Upper lobe of right lung (tissue), 1 donor: Measurements from ENCODE around the gene EHD4. TPM values are rescaled to one million over a fixed set of nuclear protein-coding genes. Genes with fewer than 3 reads are reported as not detected.

Experiments
- ATAC-seq: fragments of 200-7000 bp; cut with Tn5 transposase; one replicate; pipeline ENCODE4 v1.9.1; 2020; ENCODE audit warnings: mild to moderate bottlenecking, moderate library complexity
- DNase-seq: peaks from one replicate; pipeline ENCODE4 v3.0.0-alpha.2; 2020
- H3K27ac ChIP-seq: fragments of 200-600 bp; one replicate; pipeline ENCODE4 v1.8.0; 2022
- H3K27me3 ChIP-seq: fragments of 200-600 bp; one replicate; pipeline ENCODE4 v1.8.0; 2022; ENCODE audit warnings: mild to moderate bottlenecking
- H3K36me3 ChIP-seq: fragments of 200-600 bp; one replicate; pipeline ENCODE4 v1.8.0; 2022
- H3K4me1 ChIP-seq: fragments of 200-600 bp; one replicate; pipeline ENCODE4 v1.8.0; 2022
- H3K4me3 ChIP-seq: fragments of 200-600 bp; one replicate; pipeline ENCODE4 v1.8.0; 2022; ENCODE audit warnings: mild to moderate bottlenecking
- H3K9me3 ChIP-seq: fragments of 200-600 bp; one replicate; pipeline ENCODE4 v1.8.0; 2022
- intact Hi-C: fragments of 100-400 bp; cut with DNase I; formaldehyde crosslinking; loops from one replicate; pipeline ENCODE4 v1.11.0; 2022
- total RNA-seq: library from RNA; stranded (reverse); fragmentation: NEBNext Ultra II Directional; extraction: Animal tissue kit (Norgen Biotek cat#: 25700); gene quantifications from one replicate; pipeline ENCODE4 v1.2.1, GENCODE V29; 2021
- TF ChIP-seq, protein P1 (sequence below): fragments of 200-600 bp; IDR thresholded peaks from one replicate; pipeline ENCODE4 v1.8.0; 2022; ENCODE audit warnings: antibody characterized with exemption
- donor health status: DM: no; HTN: yes; CAD: no; lungs with severe emphysema.

Gene EHD4
- total RNA-seq, 1 donor from 2014 or later = 39.5 TPM

DNA sequence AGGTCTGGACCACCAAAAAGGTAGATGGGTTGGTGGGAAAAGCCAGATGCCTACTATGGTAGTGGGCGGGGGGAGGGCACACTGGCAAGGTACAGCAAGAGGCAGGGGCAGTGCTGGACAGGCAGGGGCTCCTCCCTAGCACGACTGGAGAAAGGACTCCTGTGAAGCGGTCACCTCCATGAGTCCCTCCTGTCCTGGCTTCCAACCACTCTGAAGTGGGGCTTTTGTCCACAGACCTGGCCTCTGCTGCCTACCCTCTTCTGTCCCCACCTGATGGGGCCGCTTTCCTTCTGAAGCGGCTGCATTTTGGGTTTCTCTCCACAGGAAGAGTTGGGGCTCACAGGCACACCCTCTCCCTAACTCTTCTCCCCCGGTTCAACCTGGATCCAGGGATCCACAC, 75.8 kb downstream of the EHD4 start:
- intact Hi-C loops = no loop called here

DNA sequence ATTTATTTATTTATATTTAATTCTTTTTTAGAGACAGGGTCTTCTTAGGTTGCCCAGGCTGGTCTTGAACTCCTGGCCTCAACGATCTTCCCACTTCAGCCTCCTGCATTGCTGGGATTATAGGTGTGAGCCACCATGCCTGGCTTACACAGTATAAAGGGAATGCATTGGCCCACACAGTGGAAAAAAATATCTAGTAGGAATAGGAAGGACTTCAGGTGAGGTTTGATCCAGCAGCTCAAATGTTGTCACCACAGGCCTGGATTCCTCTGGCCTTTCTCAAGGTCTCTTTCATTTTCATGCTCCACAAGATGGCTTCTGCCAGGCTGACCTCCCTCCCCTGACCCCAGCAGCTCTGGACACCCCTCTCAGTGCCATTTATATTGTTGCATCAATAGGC, 76.4 kb downstream of the EHD4 start:
- H3K36me3 ChIP-seq = peaks cover 31% of the 10 kb centered on the region
- no peak overlapping the region for H3K4me3 ChIP-seq
- H3K4me1 ChIP-seq = peaks cover 19% of the 10 kb centered on the region
- no peak for DNase-seq
- no peak for ATAC-seq
- H3K27me3 ChIP-seq = no peaks in the 10 kb centered on the region
- H3K27ac ChIP-seq = no peak overlapping the region
- H3K9me3 ChIP-seq = no peaks in the 10 kb centered on the region
- intact Hi-C loops = no loop called here
- TF ChIP-seq, protein P1, sequence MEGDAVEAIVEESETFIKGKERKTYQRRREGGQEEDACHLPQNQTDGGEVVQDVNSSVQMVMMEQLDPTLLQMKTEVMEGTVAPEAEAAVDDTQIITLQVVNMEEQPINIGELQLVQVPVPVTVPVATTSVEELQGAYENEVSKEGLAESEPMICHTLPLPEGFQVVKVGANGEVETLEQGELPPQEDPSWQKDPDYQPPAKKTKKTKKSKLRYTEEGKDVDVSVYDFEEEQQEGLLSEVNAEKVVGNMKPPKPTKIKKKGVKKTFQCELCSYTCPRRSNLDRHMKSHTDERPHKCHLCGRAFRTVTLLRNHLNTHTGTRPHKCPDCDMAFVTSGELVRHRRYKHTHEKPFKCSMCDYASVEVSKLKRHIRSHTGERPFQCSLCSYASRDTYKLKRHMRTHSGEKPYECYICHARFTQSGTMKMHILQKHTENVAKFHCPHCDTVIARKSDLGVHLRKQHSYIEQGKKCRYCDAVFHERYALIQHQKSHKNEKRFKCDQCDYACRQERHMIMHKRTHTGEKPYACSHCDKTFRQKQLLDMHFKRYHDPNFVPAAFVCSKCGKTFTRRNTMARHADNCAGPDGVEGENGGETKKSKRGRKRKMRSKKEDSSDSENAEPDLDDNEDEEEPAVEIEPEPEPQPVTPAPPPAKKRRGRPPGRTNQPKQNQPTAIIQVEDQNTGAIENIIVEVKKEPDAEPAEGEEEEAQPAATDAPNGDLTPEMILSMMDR = no peak

More for the DNA sequence above, 75.8 kb downstream of the EHD4 start:
- TF ChIP-seq, protein P1 = no peak
- Histone ChIP-seq H3K36me3 (peaks cover 37% of the 10 kb centered on the region), H3K27me3 (no peaks in the 10 kb centered on the region), H3K4me3 (no peak overlapping the region), H3K4me1 (peaks cover 19% of the 10 kb centered on the region), H3K9me3 (no peaks in the 10 kb centered on the region), H3K27ac (no peak overlapping the region)
- no peak for DNase-seq
- no peak for ATAC-seq

DNA sequence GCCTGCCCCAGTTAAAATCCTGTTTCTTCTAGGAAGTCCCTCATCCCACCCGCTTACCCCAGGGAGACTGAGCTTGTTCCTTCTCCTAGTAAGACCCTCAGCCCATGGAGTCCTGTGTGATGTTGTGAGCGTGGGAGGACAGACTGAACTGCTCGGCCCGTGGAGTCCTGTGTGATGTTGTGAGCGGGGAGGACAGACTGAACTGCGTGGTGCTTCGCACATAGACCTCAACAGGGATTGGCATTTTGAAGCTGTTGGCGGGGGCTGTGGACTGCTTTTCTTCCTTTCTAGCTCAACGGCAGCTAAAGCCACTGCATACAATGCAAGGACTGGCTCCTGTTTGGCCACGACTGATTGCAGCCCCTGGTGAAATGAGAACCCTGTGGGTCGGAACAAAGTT, 76.9 kb downstream of the EHD4 start:
- Histone ChIP-seq H3K27ac (peak overlapping the region; percentile 44), H3K27me3 (no peaks in the 10 kb centered on the region), H3K4me3 (no peak overlapping the region), H3K9me3 (no peaks in the 10 kb centered on the region), H3K4me1 (peaks cover 19% of the 10 kb centered on the region), H3K36me3 (peaks cover 26% of the 10 kb centered on the region)
- ATAC-seq = no peak
- TF ChIP-seq, protein P1 = no peak
- no peak for DNase-seq
- intact Hi-C loops = no loop called here

DNA sequence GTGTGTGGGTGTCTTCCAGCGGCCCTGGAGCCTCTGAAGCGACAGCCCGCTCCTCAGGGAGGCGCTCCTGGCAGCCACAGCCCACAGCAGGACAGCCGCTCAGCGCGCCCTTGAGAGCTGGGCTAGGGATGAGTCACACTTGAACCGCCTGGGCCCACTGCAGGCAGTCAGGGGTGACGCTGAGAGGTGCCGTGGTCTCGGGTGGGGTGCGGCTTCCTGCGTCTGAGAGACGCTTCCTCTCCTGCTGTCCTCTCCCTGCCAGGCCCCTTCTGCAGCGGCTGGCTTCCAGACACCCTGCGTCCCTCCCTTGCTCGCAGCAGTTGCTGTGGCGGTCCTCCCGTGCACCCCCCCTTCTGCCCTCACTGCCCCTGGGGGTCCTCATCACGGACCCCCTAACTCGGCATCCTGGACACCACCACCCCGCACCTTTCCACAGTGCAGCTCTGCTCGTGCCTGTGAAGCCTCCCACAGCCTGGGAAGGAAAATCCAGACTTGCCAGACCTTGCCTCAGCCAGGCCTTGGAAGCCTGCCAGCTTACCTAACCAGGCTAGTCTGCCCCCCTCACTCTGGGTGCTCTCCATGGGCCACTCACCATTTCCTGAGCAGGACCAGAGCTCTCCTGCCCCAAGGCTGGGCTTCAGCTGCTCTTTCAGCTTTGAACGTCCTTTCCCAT, 77.4 kb downstream of the EHD4 start:
- ATAC-seq (peak; percentile 89), DNase-seq (peak; percentile 87)
- Histone ChIP-seq H3K27ac (peak overlapping the region; percentile 44), H3K4me3 (no peak overlapping the region), H3K9me3 (no peaks in the 10 kb centered on the region), H3K27me3 (no peaks in the 10 kb centered on the region), H3K36me3 (peaks cover 21% of the 10 kb centered on the region), H3K4me1 (peaks cover 19% of the 10 kb centered on the region)
- intact Hi-C loops = no loop called here
- TF ChIP-seq, protein P1 = no peak

DNA sequence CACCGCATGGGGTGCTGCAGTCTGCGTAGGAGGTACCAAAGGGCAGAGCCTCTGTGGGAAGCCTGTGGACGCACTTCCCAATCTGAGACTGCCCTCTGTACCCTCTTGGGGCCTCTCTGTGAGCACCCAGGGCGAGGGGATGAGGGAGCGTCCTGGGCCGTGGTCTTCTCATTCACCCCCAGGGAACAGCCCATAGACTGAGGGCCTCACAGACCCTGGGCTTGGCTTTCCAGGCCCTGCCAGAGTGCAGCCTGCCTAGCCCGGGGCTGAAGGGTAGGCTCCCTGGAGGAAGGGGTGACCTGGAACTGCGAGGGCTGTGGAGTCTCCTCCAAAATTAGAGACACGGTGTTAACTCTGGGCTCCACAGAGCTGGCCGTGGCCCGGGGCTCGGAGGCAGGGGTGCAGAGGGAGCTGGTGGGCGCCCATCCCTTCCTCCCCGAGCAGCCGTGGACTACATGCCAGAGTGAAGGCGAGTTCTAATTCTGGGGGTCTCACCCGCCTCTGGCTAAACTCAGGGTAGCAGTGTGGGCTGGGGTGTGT, 78.0 kb downstream of the EHD4 start:
- H3K9me3 ChIP-seq = no peaks in the 10 kb centered on the region
- TF ChIP-seq, protein P1 = no peak
- H3K27me3 ChIP-seq = no peaks in the 10 kb centered on the region
- peaks cover 14% of the 10 kb centered on the region for H3K36me3 ChIP-seq
- H3K27ac ChIP-seq = peak overlapping the region; percentile 44
- intact Hi-C loops = no loop called here
- DNase-seq (no peak), ATAC-seq (no peak)
- H3K4me3 ChIP-seq = no peak overlapping the region
- peaks cover 19% of the 10 kb centered on the region for H3K4me1 ChIP-seq
